ENCODE results near the gene GNG8. TPM values are rescaled to one million over a fixed set of nuclear protein-coding genes. Genes with fewer than 3 reads are reported as not detected.

GNG8 gene
- total RNA-seq, 1 donor from 2014 or later: 38.2 TPM

DNA sequence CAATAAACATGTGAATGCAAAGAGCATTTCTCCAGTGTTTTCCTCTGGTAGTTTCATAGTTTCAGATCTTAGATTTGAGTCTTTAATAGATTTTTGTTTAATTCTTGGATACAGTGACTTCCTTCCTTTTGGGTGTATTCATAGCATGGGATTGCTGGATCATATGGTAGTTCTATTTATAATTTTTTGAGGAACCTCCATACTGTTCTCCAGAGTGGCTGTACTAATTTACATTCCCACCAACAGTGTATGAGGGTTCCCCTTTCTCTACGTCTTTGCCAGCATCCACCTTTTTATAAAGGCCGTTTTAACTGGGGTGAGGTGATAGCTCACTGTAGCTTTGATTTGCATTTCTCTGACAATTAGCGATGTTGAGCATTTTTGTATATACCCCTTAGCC is 44.1 kb downstream of the GNG8 start:
- DNase-seq: no peak
- intact Hi-C loops (cut with micrococcal nuclease): no loop called here
- Mint-ChIP-seq H3K36me3 (ENCODE audit: low read depth) (no peaks in the 10 kb centered on the region), H3K27me3 (no peaks in the 10 kb centered on the region), H3K4me3 (no peak overlapping the region), H3K27ac (no peak overlapping the region), H3K9me3 (no peaks in the 10 kb centered on the region), H3K4me1 (no peaks in the 10 kb centered on the region)
- ATAC-seq (ENCODE audit: low read depth): no peak
- CTCF ChIA-PET: no interaction called here
- POLR2A ChIA-PET: no interaction called here
- TF ChIP-seq, protein P1, sequence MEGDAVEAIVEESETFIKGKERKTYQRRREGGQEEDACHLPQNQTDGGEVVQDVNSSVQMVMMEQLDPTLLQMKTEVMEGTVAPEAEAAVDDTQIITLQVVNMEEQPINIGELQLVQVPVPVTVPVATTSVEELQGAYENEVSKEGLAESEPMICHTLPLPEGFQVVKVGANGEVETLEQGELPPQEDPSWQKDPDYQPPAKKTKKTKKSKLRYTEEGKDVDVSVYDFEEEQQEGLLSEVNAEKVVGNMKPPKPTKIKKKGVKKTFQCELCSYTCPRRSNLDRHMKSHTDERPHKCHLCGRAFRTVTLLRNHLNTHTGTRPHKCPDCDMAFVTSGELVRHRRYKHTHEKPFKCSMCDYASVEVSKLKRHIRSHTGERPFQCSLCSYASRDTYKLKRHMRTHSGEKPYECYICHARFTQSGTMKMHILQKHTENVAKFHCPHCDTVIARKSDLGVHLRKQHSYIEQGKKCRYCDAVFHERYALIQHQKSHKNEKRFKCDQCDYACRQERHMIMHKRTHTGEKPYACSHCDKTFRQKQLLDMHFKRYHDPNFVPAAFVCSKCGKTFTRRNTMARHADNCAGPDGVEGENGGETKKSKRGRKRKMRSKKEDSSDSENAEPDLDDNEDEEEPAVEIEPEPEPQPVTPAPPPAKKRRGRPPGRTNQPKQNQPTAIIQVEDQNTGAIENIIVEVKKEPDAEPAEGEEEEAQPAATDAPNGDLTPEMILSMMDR (IDR thresholded peaks at IDR 0.05): no peak

DNA sequence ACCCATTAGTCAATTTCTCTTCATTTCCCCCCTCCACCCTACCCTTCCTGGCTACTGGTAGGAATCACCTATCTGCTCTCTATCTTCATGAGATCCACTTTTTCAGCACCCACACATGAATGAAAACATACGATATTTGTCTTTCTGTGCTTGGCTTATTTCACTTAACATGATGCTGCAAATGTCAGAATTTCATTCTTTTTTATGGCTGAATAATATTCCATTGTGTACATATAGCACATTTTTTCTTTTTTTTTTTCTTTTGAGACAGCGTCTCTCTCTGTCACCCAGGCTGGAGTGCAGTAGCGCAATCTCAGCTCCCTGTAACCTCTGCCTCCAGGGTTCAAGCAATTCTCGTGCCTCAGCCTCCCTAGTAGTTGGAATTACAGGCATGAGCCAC is 44.7 kb downstream of the GNG8 start:
- POLR2A ChIA-PET: no interaction called here
- no peaks in the 10 kb centered on the region for H3K36me3 Mint-ChIP-seq (ENCODE audit: low read depth)
- H3K9me3 Mint-ChIP-seq: no peaks in the 10 kb centered on the region
- TF ChIP-seq, protein P1 (IDR thresholded peaks at IDR 0.05): no peak
- DNase-seq (no peak), ATAC-seq (ENCODE audit: low read depth) (no peak)
- no peaks in the 10 kb centered on the region for H3K4me1 Mint-ChIP-seq
- intact Hi-C loops (cut with micrococcal nuclease): no loop called here
- CTCF ChIA-PET: interaction anchor here (0.6 kb wide), 1 partner anchor 23 kb away, joined by 3 read pairs; no protein-coding TSS in a partner anchor
- no peak overlapping the region for H3K4me3 Mint-ChIP-seq
- H3K27me3 Mint-ChIP-seq: no peaks in the 10 kb centered on the region
- H3K27ac Mint-ChIP-seq: no peak overlapping the region

DNA sequence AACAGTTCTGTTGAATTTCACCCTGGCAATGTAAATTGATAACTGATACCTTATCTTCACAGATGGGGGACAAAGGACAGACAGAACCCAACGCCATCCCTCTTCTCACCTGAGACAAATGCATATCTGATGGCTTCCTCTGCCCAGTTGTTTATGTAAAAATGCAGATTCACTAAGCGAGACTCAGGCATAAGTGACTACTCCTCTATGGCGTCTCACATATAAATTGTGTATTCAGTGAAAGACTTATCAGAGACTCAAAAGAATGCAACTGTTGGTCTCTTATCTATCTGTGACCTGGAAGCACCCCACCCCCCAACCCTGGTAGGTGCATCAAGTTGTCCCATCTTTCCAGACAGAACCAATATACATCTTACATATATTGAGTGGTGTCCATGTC is 48.1 kb downstream of the GNG8 start:
- ChIA-PET POLR2A (interaction anchor here (0.8 kb wide), 1 partner anchor 13 kb away, joined by 3 read pairs; the partner anchor contains the start of gene CALM3), CTCF (no interaction called here)
- Mint-ChIP-seq H3K4me1 (no peaks in the 10 kb centered on the region), H3K27ac (no peak overlapping the region), H3K9me3 (peaks cover 2% of the 10 kb centered on the region), H3K36me3 (ENCODE audit: low read depth) (no peaks in the 10 kb centered on the region), H3K27me3 (no peaks in the 10 kb centered on the region), H3K4me3 (no peak overlapping the region)
- no peak for ATAC-seq (ENCODE audit: low read depth)
- TF ChIP-seq, protein P1 (IDR thresholded peaks at IDR 0.05): no peak
- no peak for DNase-seq
- intact Hi-C loops (cut with micrococcal nuclease): no loop called here

DNA sequence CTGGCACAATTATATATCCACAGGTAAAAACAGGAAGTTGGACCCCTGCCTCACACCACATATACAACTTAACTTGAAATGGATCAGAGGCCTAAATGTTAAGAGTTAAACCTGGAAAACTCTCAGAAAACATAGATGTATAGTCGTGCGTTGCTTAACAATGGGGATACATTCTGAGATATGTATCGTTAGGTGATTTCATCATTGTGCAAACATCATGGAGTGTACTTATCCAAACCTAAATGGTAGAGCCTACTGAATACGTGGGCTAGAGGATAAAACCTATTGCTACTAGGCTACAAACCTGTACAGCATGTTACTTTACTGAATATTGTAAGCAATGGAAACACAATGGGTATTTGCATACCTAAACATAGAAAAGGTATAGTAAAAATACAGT is 49.7 kb downstream of the GNG8 start:
- Mint-ChIP-seq H3K36me3 (ENCODE audit: low read depth) (no peaks in the 10 kb centered on the region), H3K9me3 (peaks cover 2% of the 10 kb centered on the region), H3K4me1 (no peaks in the 10 kb centered on the region), H3K4me3 (no peak overlapping the region), H3K27me3 (no peaks in the 10 kb centered on the region), H3K27ac (no peak overlapping the region)
- ChIA-PET CTCF (no interaction called here), POLR2A (no interaction called here)
- TF ChIP-seq, protein P1 (IDR thresholded peaks at IDR 0.05): no peak
- ATAC-seq (ENCODE audit: low read depth) (no peak), DNase-seq (no peak)
- intact Hi-C loops (cut with micrococcal nuclease): no loop called here

DNA sequence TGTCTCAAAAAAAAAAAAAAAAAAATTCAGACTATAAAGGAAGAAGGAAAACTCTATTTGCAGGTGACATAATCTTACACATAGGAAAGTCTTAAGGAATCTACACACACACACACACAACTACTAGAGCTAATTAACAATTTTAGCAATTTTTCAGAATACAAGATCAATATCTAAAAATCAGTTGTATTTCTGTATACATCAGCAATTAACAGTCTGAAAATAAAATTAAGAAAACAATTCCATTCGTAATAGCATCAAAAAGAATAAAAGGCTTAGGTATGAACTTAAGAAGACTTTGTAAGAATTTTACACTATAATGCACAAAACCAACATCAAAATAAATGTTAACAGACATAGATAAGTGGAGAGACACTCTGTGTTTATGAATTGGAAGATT is 50.5 kb downstream of the GNG8 start:
- no peaks in the 10 kb centered on the region for H3K27me3 Mint-ChIP-seq
- no peak overlapping the region for H3K4me3 Mint-ChIP-seq
- ATAC-seq (ENCODE audit: low read depth) (no peak), DNase-seq (no peak)
- TF ChIP-seq, protein P1 (IDR thresholded peaks at IDR 0.05): no peak
- no peaks in the 10 kb centered on the region for H3K4me1 Mint-ChIP-seq
- POLR2A ChIA-PET: interaction anchor here (0.7 kb wide), 1 partner anchor 47 kb away, joined by 5 read pairs; no protein-coding TSS in a partner anchor
- H3K9me3 Mint-ChIP-seq: peaks cover 2% of the 10 kb centered on the region
- H3K36me3 Mint-ChIP-seq (ENCODE audit: low read depth): no peaks in the 10 kb centered on the region
- intact Hi-C loops (cut with micrococcal nuclease): no loop called here
- CTCF ChIA-PET: no interaction called here
- no peak overlapping the region for H3K27ac Mint-ChIP-seq

Other genes with a start within 250 kb of the GNG8 start
- gene CCDC8, start 222.6 kb downstream of the GNG8 start, total RNA-seq: not detected in 2 replicates
- gene PNMA8C, start 207.3 kb downstream of the GNG8 start, total RNA-seq: not detected in 2 replicates
- not detected in 2 replicates for gene PNMA8A, start 164.6 kb downstream of the GNG8 start, total RNA-seq
- gene PNMA8B, start 140.3 kb downstream of the GNG8 start, total RNA-seq: 0.04 TPM in 1 of 2 replicates, not detected in the other
- 174 and 200 TPM in 2 replicates for gene CALM3, start 34.9 kb downstream of the GNG8 start, total RNA-seq
- 13.4 and 17.8 TPM in 2 replicates for gene PTGIR, start 11.1 kb downstream of the GNG8 start, total RNA-seq
- 0.49 and 0.75 TPM in 2 replicates for gene DACT3, start 25.0 kb upstream of the GNG8 start, total RNA-seq
- gene PRKD2, start 80.9 kb upstream of the GNG8 start, total RNA-seq: 157 and 191 TPM in 2 replicates
- 28.3 and 35.8 TPM in 2 replicates for gene FKRP, start 109.9 kb upstream of the GNG8 start, total RNA-seq
- 83.9 and 90.4 TPM in 2 replicates for gene STRN4, start 110.2 kb upstream of the GNG8 start, total RNA-seq
- gene SLC1A5, start 152.4 kb upstream of the GNG8 start, total RNA-seq: 70.7 and 77.9 TPM in 2 replicates
- 74.7 and 81.3 TPM in 2 replicates for gene AP2S1, start 214.6 kb upstream of the GNG8 start, total RNA-seq
- gene ARHGAP35, start 224.8 kb upstream of the GNG8 start, total RNA-seq: 20.3 and 25.6 TPM in 2 replicates

Measured in activated B cell treated with CpG ODN at 0.5 μM for 24 hours (primary cell).